Raji (cell line): ENCODE measurements around the gene PRICKLE4.

ENCODE experiments used
- POLR2A ChIP-seq: IDR thresholded peaks from 2 replicates; pipeline ENCODE4 v1.6.1; 2011; ENCODE audit warnings: low read depth, low read length, control low read depth; ENCODE audit not compliant: insufficient read depth

The PRICKLE4 gene

GRCh38 chr6:41796474-41796873 lies 15.9 kb downstream of the PRICKLE4 start:
- TF ChIP-seq POLR2A, result no peak

GRCh38 chr6:41798901-41799558 lies 18.4 kb downstream of the PRICKLE4 start:
- no peak for TF ChIP-seq POLR2A

GRCh38 chr6:41799559-41799911 lies 19.0 kb downstream of the PRICKLE4 start:
- no peak for TF ChIP-seq POLR2A

- TF ChIP-seq POLR2A, result no peak
These were observed 20.8 kb downstream of the PRICKLE4 start for GRCh38 chr6:41801380-41801779.

- TF ChIP-seq POLR2A, result no peak
These were observed 25.5 kb downstream of the PRICKLE4 start for GRCh38 chr6:41805830-41806774.

GRCh38 chr6:41811095-41811494 lies 30.5 kb downstream of the PRICKLE4 start:
- TF ChIP-seq POLR2A, result no peak

- no peak for TF ChIP-seq POLR2A
These were observed 32.9 kb downstream of the PRICKLE4 start for GRCh38 chr6:41813469-41813868.

- no peak for TF ChIP-seq POLR2A
These were observed 33.4 kb downstream of the PRICKLE4 start for GRCh38 chr6:41813956-41814355.

GRCh38 chr6:41814629-41815028 lies 34.0 kb downstream of the PRICKLE4 start:
- TF ChIP-seq POLR2A, result no peak

GRCh38 chr6:41815587-41815986 lies 35.0 kb downstream of the PRICKLE4 start:
- TF ChIP-seq POLR2A, result no peak

- TF ChIP-seq POLR2A, result no peak
These were observed 37.9 kb downstream of the PRICKLE4 start for GRCh38 chr6:41818271-41819054.

- TF ChIP-seq POLR2A, result no peak
These were observed 40.7 kb downstream of the PRICKLE4 start for GRCh38 chr6:41821266-41821665.

- no peak for TF ChIP-seq POLR2A
These were observed 41.4 kb downstream of the PRICKLE4 start for GRCh38 chr6:41822021-41822420.

GRCh38 chr6:41823178-41823577 lies 42.6 kb downstream of the PRICKLE4 start:
- TF ChIP-seq POLR2A, result no peak

GRCh38 chr6:41824571-41825569 lies 44.3 kb downstream of the PRICKLE4 start:
- no peak for TF ChIP-seq POLR2A
